Gastroesophageal sphincter (tissue), 3 donors: ENCODE measurements around the gene HDDC2.

Experiments used
- EP300 ChIP-seq: sonication (generic); formaldehyde crosslinking; IDR thresholded peaks from one replicate; pipeline ENCODE4 v1.6.1; 2017; ENCODE audit warnings: antibody characterized with exemption, mild to moderate bottlenecking
- POLR2A ChIP-seq, 2 donors: fragments of 450-650 bp; IDR thresholded peaks; one replicate each; pipeline ENCODE4 v1.6.1; 2017; ENCODE audit warnings: antibody characterized with exemption in 2 of 2, mild to moderate bottlenecking in 2 of 2, moderate library complexity in 1 of 2
- POLR2AphosphoS5 ChIP-seq: sonication (generic); formaldehyde crosslinking; IDR thresholded peaks from one replicate; pipeline ENCODE4 v1.6.1; 2017; ENCODE audit warnings: antibody characterized with exemption
- TF ChIP-seq, protein P1 (sequence below), 4 experiments: fragments of 200-600 bp in 2 of 4; fragments of 450-650 bp in 2 of 4; sonication (generic) in 1 of 4; IDR thresholded peaks; one replicate each; pipeline ENCODE4 v1.5.1; 2017 to 2019; ENCODE audit warnings: antibody characterized with exemption in 4 of 4, mild to moderate bottlenecking in 2 of 4, moderate library complexity in 2 of 4

DNA sequence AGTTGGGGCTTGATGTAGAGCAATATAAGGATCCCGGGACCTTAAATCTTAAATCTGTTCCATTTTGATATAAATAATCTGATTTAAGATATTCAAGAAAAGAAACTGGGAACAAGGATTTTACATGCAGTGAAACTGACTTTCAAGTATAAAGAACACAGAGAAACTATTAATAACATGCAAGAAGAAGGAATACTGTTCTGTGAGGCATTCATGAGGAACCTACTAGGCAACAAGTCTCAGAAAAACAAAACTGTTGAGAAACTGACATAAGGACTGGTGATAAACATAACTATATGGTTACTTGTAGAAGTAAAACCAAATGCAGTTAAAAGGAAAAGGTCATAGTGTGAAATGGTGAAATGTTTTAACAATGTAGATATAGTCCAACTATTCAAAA is 15.8 kb downstream of the HDDC2 start:
- TF ChIP-seq, protein P1, sequence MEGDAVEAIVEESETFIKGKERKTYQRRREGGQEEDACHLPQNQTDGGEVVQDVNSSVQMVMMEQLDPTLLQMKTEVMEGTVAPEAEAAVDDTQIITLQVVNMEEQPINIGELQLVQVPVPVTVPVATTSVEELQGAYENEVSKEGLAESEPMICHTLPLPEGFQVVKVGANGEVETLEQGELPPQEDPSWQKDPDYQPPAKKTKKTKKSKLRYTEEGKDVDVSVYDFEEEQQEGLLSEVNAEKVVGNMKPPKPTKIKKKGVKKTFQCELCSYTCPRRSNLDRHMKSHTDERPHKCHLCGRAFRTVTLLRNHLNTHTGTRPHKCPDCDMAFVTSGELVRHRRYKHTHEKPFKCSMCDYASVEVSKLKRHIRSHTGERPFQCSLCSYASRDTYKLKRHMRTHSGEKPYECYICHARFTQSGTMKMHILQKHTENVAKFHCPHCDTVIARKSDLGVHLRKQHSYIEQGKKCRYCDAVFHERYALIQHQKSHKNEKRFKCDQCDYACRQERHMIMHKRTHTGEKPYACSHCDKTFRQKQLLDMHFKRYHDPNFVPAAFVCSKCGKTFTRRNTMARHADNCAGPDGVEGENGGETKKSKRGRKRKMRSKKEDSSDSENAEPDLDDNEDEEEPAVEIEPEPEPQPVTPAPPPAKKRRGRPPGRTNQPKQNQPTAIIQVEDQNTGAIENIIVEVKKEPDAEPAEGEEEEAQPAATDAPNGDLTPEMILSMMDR (IDR thresholded peaks at IDR 0.05): no peak
- TF ChIP-seq POLR2A (IDR thresholded peaks at IDR 0.05) (no peak), EP300 (no peak), POLR2AphosphoS5 (no peak)
